Subcutaneous adipose tissue (tissue), 4 donors: ENCODE data around the gene ADAM11. TPM values are rescaled to one million over a fixed set of nuclear protein-coding genes. Genes with fewer than 3 reads are reported as not detected.

Experiments
- small RNA-seq: library from RNA; depleted of rRNA; stranded (forward); fragments of <200 nt; gene quantifications from one replicate; pipeline ENCODE3, GENCODE V24; 2016
- total RNA-seq, 4 donors: library from RNA; depleted of rRNA; stranded (reverse); fragments of >200 nt; gene quantifications; one replicate each; pipeline ENCODE4 v1.1.0, GENCODE V29; 2016
- TF ChIP-seq, protein P1 (sequence below): fragments of 450-650 bp; IDR thresholded peaks from one replicate; pipeline ENCODE4 v1.5.1; 2016; ENCODE audit warnings: low read depth, mild to moderate bottlenecking, control low read depth, antibody characterized with exemption, moderate library complexity

Gene ADAM11
- total RNA-seq, 4 donors from 2014 or later, result 0.17 to 0.88 (median 0.57) TPM; not detected in 1

DNA sequence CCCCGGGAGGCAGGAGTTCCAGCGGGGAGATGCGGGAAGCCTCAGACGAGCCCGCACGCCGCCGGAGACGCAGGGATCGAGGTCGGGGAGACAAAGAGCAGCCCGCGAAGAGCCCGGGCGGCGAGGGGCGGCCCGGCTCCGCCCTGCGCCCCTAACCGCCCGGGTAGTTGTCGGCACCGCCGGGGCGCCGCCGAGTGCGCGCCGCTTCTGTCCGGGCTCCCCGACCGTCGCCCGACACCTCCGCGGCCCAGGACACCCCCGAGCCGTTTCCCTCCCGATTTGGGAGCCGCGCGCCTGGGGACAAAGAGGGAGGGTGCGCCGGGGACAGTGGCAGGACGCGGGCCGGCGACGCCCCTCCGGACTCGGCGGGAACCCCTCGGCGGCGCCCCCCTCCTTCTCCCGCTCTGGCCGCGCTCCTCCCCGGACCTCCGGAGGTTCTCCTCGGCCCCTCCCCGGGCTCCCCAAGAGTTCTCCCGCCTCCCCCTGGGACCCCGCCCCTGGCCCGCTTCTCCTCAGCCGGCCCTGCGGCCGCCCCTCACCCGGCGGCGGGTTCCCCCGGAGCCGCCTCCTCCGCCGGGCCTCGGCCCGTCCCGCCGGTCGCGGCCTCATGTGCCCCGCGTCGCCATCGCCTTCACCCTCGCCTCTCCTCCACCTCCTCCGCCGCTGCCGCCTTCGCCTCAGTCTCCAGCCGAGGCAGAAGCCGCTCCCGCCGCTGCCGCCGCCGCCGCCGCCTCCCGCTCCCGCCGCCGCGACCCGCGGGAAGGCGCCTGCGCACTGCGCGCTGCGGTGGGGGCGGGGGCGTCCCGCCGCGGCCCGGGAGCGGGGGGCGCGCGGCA lies 71.0 kb downstream of the ADAM11 start, which contains the start of gene GJC1:
Gene GJC1 (minus strand): TSS at position 765 of the 836 bp plus-strand sequence. CDS start 24,470 bp downstream, outside the sequence.
- TF ChIP-seq, protein P1, sequence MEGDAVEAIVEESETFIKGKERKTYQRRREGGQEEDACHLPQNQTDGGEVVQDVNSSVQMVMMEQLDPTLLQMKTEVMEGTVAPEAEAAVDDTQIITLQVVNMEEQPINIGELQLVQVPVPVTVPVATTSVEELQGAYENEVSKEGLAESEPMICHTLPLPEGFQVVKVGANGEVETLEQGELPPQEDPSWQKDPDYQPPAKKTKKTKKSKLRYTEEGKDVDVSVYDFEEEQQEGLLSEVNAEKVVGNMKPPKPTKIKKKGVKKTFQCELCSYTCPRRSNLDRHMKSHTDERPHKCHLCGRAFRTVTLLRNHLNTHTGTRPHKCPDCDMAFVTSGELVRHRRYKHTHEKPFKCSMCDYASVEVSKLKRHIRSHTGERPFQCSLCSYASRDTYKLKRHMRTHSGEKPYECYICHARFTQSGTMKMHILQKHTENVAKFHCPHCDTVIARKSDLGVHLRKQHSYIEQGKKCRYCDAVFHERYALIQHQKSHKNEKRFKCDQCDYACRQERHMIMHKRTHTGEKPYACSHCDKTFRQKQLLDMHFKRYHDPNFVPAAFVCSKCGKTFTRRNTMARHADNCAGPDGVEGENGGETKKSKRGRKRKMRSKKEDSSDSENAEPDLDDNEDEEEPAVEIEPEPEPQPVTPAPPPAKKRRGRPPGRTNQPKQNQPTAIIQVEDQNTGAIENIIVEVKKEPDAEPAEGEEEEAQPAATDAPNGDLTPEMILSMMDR, result no peak

DNA sequence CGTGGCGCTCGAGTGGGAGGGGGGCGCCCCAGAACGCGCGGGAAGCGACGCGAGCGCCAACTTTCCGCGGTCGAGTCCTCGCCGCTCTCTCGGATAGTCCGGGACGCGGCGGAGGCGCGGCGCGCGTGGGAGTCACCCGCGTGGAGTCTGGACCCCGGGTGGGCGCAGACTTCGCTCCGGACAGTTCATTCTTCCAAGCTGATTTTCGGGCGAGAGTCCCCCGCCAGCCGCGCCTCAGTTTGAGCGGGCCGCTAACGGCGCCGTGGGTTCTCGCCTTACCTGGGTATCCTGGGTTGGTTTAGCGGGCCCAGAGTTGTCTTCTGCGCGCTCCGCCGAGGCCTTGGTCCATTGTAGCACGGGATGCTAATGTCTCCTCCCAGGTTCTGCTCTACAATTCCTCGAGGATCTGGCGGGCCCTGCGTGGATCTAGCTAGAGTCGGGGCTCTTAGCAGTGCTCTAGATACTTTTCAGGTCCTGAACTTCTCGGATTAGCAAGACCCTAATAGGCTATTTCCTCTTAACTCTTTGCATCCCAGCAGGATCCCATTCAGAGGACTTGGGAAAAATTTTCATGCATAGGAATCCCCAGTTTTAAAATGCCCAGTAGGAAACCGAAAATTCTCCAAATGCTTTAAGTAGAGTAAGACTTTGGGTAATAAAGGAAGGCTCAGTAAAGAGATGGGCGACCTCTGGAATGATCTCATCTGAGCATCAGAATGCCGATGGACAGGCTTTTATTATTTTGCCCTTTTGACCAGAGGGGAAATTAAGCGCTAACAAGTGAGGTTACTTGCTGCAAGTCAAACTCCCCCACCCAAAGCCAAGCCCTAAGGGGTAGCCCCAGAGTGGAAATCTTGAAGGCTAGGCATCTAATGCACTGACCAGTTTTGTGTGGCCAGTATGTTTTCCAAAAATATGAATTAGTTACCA lies 71.8 kb downstream of the ADAM11 start:
- TF ChIP-seq, protein P1, result no peak

DNA sequence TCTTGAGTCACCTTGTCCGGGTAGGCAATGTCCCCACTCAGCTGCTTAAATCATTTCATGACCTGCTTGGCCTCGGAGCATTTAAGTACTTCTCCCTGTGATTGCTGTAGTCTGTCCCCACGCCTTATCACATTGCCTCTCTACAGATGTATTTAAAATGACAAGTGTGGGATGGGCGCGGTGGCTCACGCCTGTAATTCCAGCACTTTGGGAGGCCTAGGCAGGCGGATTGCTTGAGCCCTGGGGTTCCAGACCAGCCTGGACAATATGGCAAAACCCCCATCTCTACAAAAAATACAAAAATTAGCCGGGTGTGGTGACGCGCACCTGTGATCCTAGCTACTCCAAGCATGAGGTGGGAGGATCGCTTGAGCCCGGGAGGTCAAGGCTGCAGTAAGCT lies 72.6 kb downstream of the ADAM11 start:
- TF ChIP-seq, protein P1, result no peak

Small RNAs within 50 kb of the gene (small RNA-seq; reads per million reads assigned to genes)
- not detected for gene RN7SL819P

Other genes with a start within 250 kb of the ADAM11 start
- gene FZD2, start 201.5 kb upstream of the ADAM11 start, total RNA-seq, result 1 to 10 TPM in 2 of 4 donors, under 1 TPM in 2; 0.75 to 5.6 (median 1.6) TPM
- gene MEIOC, start 102.5 kb upstream of the ADAM11 start, total RNA-seq, result under 1 TPM in 1 of 4 donors, not detected in 3; 0.33 TPM
- gene CCDC43, start 69.2 kb upstream of the ADAM11 start, total RNA-seq, result 10 to 100 TPM; 12.9 to 20.7 (median 14.0) TPM
- gene DBF4B, start 50.3 kb upstream of the ADAM11 start, total RNA-seq, result 1 to 10 TPM; 2.4 to 5.9 (median 4.5) TPM
- gene GJC1, start 71.3 kb downstream of the ADAM11 start, total RNA-seq, result 10 to 100 TPM in 2 of 4 donors, 1 to 10 TPM in 2; 5.9 to 19.8 (median 8.8) TPM
- 1 to 10 TPM in 1 of 4 donors, not detected in 3; 2.8 TPM for gene HIGD1B, start 88.9 kb downstream of the ADAM11 start, total RNA-seq
- gene EFTUD2, start 140.5 kb downstream of the ADAM11 start, total RNA-seq, result 10 to 100 TPM; 52.0 to 74.0 (median 66.8) TPM
- gene GFAP, start 156.5 kb downstream of the ADAM11 start, total RNA-seq, result 10 to 100 TPM in 1 of 4 donors, 1 to 10 TPM in 3; 2.4 to 15.3 (median 5.2) TPM
- gene KIF18B, start 188.8 kb downstream of the ADAM11 start, total RNA-seq, result 1 to 10 TPM in 1 of 4 donors, under 1 TPM in 1, not detected in 2; 0.66 to 1.4 TPM
- not detected for gene C1QL1, start 209.3 kb downstream of the ADAM11 start, total RNA-seq